Liver (tissue), 9 donors: ENCODE data around the gene MAGEF1. TPM values are rescaled to one million over a fixed set of nuclear protein-coding genes. Genes with fewer than 3 reads are reported as not detected.

Experiments
- DNase-seq: peaks from one replicate; pipeline ENCODE4 v3.0.0-alpha.2; 2017; ENCODE audit warnings: low spot score
- H3K27ac ChIP-seq, 2 donors: one replicate each; pipeline ENCODE4 v1.7.0; 2013; ENCODE audit warnings: inconsistent platforms in 2 of 2, low read length in 2 of 2, control low read depth in 1 of 2, low read depth in 1 of 2, mild to moderate bottlenecking in 1 of 2
- H3K27me3 ChIP-seq, 4 donors: one replicate each; pipeline versions ENCODE4 v1.6.1 to v1.7.0; 2013; ENCODE audit warnings: low read length in 3 of 4, inconsistent platforms in 1 of 4, mild to moderate bottlenecking in 1 of 4, moderate library complexity in 1 of 4; ENCODE audit not compliant: control insufficient read depth in 4 of 4, insufficient read depth in 4 of 4
- H3K36me3 ChIP-seq, 4 donors: one replicate each; pipeline versions ENCODE4 v1.6.1 to v1.7.0; 2013; ENCODE audit warnings: low read length in 3 of 4, mild to moderate bottlenecking in 3 of 4, low read depth in 1 of 4, moderate library complexity in 1 of 4; ENCODE audit not compliant: control insufficient read depth in 4 of 4, insufficient read depth in 3 of 4
- H3K4me1 ChIP-seq, 4 donors: one replicate each; pipeline versions ENCODE4 v1.6.1 to v1.7.0; 2013; ENCODE audit warnings: low read length in 3 of 4, mild to moderate bottlenecking in 3 of 4, moderate library complexity in 1 of 4; ENCODE audit not compliant: control insufficient read depth in 4 of 4, insufficient read depth in 4 of 4
- H3K4me3 ChIP-seq, 3 donors: one replicate each; pipeline versions ENCODE4 v1.6.1 to v1.7.0; 2013; ENCODE audit warnings: low read length in 3 of 3, control low read depth in 1 of 3, low read depth in 1 of 3, mild to moderate bottlenecking in 1 of 3
- H3K9ac ChIP-seq, 2 donors: one replicate each; pipeline ENCODE4 v1.7.0; 2013; ENCODE audit warnings: low read length in 2 of 2, mild to moderate bottlenecking in 2 of 2, moderate library complexity in 2 of 2, control low read depth in 1 of 2, low read depth in 1 of 2
- H3K9me3 ChIP-seq, 4 donors: one replicate each; pipeline versions ENCODE4 v1.6.1 to v1.7.0; 2013; ENCODE audit warnings: low read length in 3 of 4; ENCODE audit not compliant: control insufficient read depth in 4 of 4
- EGR1 ChIP-seq, 2 donors: IDR thresholded peaks; 2 replicates each; pipeline ENCODE4 v1.6.1; 2016 to 2018; ENCODE audit warnings: antibody characterized with exemption in 2 of 2, low read depth in 2 of 2
- FOXA1 ChIP-seq: IDR thresholded peaks from 2 replicates; pipeline ENCODE4 v1.6.1; 2016; ENCODE audit warnings: antibody characterized with exemption
- FOXA2 ChIP-seq: IDR thresholded peaks from 2 replicates; pipeline ENCODE4 v1.6.1; 2016; ENCODE audit warnings: antibody characterized with exemption
- GABPA ChIP-seq, 2 donors: IDR thresholded peaks in 1 of 2; conservative IDR thresholded peaks in 1 of 2; 2 replicates each; pipeline ENCODE4 v1.6.1; 2016; ENCODE audit warnings: antibody characterized with exemption in 2 of 2, mild to moderate bottlenecking in 1 of 2, moderate library complexity in 1 of 2
- HNF4A ChIP-seq, 2 donors: conservative IDR thresholded peaks; 2 replicates each; pipeline ENCODE4 v1.6.1; 2016; ENCODE audit warnings: antibody characterized with exemption in 2 of 2, mild to moderate bottlenecking in 2 of 2
- JUND ChIP-seq, 2 donors: IDR thresholded peaks; 2 replicates each; pipeline ENCODE4 v1.6.1; 2016; ENCODE audit warnings: antibody characterized with exemption in 2 of 2
- NR2F2 ChIP-seq: IDR thresholded peaks from 2 replicates; pipeline ENCODE4 v1.6.1; 2016; ENCODE audit warnings: antibody characterized with exemption
- RAD21 ChIP-seq, 2 donors: IDR thresholded peaks; 2 replicates each; pipeline ENCODE4 v1.6.1; 2016; ENCODE audit warnings: antibody characterized with exemption in 2 of 2, mild to moderate bottlenecking in 2 of 2
- RXRA ChIP-seq, 2 donors: IDR thresholded peaks; 2 replicates each; pipeline ENCODE4 v1.6.1; 2017 to 2018; ENCODE audit warnings: antibody characterized with exemption in 2 of 2, mild to moderate bottlenecking in 1 of 2
- SP1 ChIP-seq: IDR thresholded peaks from 2 replicates; pipeline ENCODE4 v1.6.1; 2018; ENCODE audit warnings: antibody characterized with exemption, mild to moderate bottlenecking
- TAF1 ChIP-seq: conservative IDR thresholded peaks from 2 replicates; pipeline ENCODE4 v1.6.1; 2016; ENCODE audit warnings: antibody characterized with exemption, mild to moderate bottlenecking
- YY1 ChIP-seq: IDR thresholded peaks from 2 replicates; pipeline ENCODE4 v1.6.1; 2016; ENCODE audit warnings: antibody characterized with exemption, mild to moderate bottlenecking
- WGBS: extraction: QIAGEN DNeasy Blood & Tissue Kit; methylation state at CpG from one replicate; pipeline ENCODE4 v1.1.7; 2013; 5-methylcytosine and 5-hydroxymethylcytosine counted together
- polyA plus RNA-seq, 2 donors: library from polyadenylated mRNA; stranded (reverse) in 1 of 2; unstranded in 1 of 2; fragments of 200-250 nt in 1 of 2; fragments of >200 nt in 1 of 2; fragmentation: Nextera tagmentation in 1 of 2; extraction: Ambion mirVana in 1 of 2; gene quantifications; one replicate each; pipeline versions ENCODE4 v1.2.1 to v1.2.3, GENCODE V29; 2013 to 2015
- total RNA-seq, 2 donors: library from RNA; depleted of rRNA; stranded (reverse); fragments of >200 nt; gene quantifications; one replicate each; pipeline ENCODE4 v1.2.3, GENCODE V29; 2014
- TF ChIP-seq, protein P1 (sequence below): fragments of 150-350 bp; IDR thresholded peaks from 2 replicates; pipeline ENCODE4 v1.5.1; 2017; ENCODE audit warnings: improper control_type of control experiment, low read depth, low read length; ENCODE audit not compliant: missing input control
- TF ChIP-seq, protein P2 (sequence below): IDR thresholded peaks from 2 replicates; pipeline ENCODE4 v1.6.1; 2016; ENCODE audit warnings: antibody characterized with exemption, mild to moderate bottlenecking
- TF ChIP-seq, protein P3 (sequence below): IDR thresholded peaks from 2 replicates; pipeline ENCODE4 v1.6.1; 2016; ENCODE audit warnings: antibody characterized with exemption
- TF ChIP-seq, protein P4 (sequence below): IDR thresholded peaks from 2 replicates; pipeline ENCODE4 v1.6.1; 2016; ENCODE audit warnings: antibody characterized with exemption
- TF ChIP-seq, protein P5 (sequence below): IDR thresholded peaks from 2 replicates; pipeline ENCODE4 v1.6.1; 2016; ENCODE audit warnings: antibody characterized with exemption
- donor health status: healthy.
- donor health status: healthy.
- donor health status: healthy.
- donor health status: healthy.
- donor health status: healthy.

MAGEF1 gene
- total and polyA plus RNA-seq, 4 donors = 12.9 to 15.5 (median 14.3) TPM

DNA sequence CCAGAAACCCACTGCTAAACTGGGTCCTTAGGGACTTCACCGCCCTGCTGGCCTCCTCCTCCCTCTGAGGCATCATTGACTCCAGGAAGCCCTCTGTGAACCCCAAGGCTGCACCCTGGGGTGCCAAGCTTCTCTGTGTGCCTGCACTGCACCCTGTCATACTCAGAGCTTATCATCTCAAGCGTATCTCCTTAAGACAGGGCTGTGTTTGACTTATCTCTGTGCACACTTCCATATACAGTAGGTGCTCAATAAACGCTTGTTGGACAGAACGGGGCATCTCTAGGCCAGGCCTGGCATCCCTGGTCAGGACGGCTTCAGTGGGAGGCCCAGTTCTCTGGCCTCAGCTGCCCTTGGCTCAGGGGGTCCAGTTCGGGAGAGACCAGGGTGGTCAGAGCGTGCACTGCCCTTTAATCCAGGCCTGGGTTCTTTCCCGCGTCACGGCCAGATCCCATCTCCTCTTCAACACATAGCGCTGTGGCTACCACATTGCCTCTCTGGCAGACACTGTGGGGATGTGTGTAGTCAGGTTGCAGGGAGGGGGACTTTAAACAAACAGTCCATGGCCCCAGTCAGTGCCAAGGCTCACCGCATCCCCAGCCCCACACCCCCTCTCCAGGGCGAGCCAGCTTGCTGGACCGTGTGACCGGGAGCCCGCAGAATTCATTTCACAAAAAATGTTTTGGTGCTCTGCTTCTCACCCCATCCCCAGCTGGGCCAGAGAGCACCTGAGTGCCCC, 33.4 kb downstream of the MAGEF1 start:
- Histone ChIP-seq H3K27ac (no peak overlapping the region), H3K4me1 (no peaks in the 10 kb centered on the region), H3K4me3 (no peak overlapping the region), H3K9me3 (no peaks in the 10 kb centered on the region), H3K36me3 (no peaks in the 10 kb centered on the region), H3K27me3 (no peaks in the 10 kb centered on the region), H3K9ac (no peak overlapping the region)
- no peak for DNase-seq
- TF ChIP-seq TAF1 = no peak
- 90% methylated on average over 16 of the region's 16 CpGs for WGBS

DNA sequence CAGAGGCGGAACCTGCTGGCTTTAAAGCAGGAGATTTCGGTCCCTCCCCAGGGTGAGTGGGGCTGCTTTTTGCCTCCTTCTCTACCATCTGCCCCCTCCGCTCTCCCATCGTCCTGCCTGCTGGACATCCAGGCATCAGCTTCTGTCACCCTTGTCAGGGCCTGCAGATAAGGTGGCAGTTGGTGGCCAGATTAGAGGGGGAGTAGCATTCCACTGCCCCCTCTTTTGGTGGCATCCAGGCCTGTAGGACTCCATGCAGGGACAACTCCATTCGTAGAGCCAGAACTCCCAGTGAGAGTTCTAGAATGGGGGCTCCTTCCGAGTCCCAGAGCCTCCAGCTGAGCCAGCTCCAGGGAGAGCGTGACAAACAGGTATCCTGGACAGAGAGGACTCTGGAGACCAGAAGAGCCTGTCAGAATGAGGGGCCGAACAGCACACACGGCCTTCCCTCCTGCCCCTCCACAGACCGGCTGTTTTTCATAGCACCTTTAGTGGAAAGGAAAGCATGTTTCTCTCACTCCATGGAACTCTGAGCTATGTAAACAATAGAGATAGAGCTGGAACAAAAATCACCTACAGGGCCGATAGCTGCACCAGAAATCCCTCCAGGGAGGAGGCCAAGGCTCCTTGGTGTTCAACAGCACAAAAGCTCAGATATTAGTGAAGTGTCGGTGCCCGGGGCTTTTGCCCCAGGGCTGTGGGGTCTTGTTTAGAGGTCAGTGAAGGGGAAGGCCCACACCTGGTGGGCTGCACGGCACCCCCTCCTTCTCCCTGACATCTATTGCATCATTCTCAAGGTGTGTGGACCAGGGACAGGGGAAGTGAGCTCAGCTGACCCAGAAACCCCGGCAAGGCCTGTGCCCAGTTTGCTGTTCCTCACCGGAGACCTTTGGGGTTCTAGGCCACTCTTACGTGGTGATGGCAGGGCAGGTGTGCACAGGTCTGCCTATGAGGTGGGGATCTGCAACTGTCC, 34.2 kb downstream of the MAGEF1 start:
- no peak overlapping the region for H3K9ac ChIP-seq
- no peaks in the 10 kb centered on the region for H3K36me3 ChIP-seq
- H3K9me3 ChIP-seq = no peaks in the 10 kb centered on the region
- no peak overlapping the region for H3K4me3 ChIP-seq
- H3K27me3 ChIP-seq = no peaks in the 10 kb centered on the region
- WGBS = 86% methylated on average over 17 of the region's 17 CpGs
- TF ChIP-seq, protein P1, sequence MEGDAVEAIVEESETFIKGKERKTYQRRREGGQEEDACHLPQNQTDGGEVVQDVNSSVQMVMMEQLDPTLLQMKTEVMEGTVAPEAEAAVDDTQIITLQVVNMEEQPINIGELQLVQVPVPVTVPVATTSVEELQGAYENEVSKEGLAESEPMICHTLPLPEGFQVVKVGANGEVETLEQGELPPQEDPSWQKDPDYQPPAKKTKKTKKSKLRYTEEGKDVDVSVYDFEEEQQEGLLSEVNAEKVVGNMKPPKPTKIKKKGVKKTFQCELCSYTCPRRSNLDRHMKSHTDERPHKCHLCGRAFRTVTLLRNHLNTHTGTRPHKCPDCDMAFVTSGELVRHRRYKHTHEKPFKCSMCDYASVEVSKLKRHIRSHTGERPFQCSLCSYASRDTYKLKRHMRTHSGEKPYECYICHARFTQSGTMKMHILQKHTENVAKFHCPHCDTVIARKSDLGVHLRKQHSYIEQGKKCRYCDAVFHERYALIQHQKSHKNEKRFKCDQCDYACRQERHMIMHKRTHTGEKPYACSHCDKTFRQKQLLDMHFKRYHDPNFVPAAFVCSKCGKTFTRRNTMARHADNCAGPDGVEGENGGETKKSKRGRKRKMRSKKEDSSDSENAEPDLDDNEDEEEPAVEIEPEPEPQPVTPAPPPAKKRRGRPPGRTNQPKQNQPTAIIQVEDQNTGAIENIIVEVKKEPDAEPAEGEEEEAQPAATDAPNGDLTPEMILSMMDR = no peak
- TF ChIP-seq RXRA (IDR thresholded peaks at IDR 0.05) (no peak), SP1 (no peak), RAD21 (IDR thresholded peaks at IDR 0.05) (no peak), EGR1 (IDR thresholded peaks at IDR 0.05; ENCODE audit: low read depth in 2 of 2) (no peak), FOXA2 (no peak), TAF1 (no peak), FOXA1 (no peak), GABPA (IDR thresholded peaks at IDR 0.05 in 1 of 2, conservative IDR thresholded peaks at IDR 0.05 in 1 of 2) (no peak), NR2F2 (no peak), YY1 (no peak), JUND (IDR thresholded peaks at IDR 0.05) (no peak), HNF4A (conservative IDR thresholded peaks at IDR 0.05) (no peak)
- TF ChIP-seq, protein P2, sequence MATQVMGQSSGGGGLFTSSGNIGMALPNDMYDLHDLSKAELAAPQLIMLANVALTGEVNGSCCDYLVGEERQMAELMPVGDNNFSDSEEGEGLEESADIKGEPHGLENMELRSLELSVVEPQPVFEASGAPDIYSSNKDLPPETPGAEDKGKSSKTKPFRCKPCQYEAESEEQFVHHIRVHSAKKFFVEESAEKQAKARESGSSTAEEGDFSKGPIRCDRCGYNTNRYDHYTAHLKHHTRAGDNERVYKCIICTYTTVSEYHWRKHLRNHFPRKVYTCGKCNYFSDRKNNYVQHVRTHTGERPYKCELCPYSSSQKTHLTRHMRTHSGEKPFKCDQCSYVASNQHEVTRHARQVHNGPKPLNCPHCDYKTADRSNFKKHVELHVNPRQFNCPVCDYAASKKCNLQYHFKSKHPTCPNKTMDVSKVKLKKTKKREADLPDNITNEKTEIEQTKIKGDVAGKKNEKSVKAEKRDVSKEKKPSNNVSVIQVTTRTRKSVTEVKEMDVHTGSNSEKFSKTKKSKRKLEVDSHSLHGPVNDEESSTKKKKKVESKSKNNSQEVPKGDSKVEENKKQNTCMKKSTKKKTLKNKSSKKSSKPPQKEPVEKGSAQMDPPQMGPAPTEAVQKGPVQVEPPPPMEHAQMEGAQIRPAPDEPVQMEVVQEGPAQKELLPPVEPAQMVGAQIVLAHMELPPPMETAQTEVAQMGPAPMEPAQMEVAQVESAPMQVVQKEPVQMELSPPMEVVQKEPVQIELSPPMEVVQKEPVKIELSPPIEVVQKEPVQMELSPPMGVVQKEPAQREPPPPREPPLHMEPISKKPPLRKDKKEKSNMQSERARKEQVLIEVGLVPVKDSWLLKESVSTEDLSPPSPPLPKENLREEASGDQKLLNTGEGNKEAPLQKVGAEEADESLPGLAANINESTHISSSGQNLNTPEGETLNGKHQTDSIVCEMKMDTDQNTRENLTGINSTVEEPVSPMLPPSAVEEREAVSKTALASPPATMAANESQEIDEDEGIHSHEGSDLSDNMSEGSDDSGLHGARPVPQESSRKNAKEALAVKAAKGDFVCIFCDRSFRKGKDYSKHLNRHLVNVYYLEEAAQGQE = no peak
- TF ChIP-seq, protein P3, sequence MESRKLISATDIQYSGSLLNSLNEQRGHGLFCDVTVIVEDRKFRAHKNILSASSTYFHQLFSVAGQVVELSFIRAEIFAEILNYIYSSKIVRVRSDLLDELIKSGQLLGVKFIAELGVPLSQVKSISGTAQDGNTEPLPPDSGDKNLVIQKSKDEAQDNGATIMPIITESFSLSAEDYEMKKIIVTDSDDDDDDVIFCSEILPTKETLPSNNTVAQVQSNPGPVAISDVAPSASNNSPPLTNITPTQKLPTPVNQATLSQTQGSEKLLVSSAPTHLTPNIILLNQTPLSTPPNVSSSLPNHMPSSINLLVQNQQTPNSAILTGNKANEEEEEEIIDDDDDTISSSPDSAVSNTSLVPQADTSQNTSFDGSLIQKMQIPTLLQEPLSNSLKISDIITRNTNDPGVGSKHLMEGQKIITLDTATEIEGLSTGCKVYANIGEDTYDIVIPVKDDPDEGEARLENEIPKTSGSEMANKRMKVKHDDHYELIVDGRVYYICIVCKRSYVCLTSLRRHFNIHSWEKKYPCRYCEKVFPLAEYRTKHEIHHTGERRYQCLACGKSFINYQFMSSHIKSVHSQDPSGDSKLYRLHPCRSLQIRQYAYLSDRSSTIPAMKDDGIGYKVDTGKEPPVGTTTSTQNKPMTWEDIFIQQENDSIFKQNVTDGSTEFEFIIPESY = no peak
- TF ChIP-seq, protein P4, sequence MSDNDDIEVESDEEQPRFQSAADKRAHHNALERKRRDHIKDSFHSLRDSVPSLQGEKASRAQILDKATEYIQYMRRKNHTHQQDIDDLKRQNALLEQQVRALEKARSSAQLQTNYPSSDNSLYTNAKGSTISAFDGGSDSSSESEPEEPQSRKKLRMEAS = no peak
- TF ChIP-seq, protein P5, sequence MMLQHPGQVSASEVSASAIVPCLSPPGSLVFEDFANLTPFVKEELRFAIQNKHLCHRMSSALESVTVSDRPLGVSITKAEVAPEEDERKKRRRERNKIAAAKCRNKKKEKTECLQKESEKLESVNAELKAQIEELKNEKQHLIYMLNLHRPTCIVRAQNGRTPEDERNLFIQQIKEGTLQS = no peak
- H3K27ac ChIP-seq = no peak overlapping the region
- no peaks in the 10 kb centered on the region for H3K4me1 ChIP-seq
- DNase-seq = no peak
